Astrocyte (in vitro differentiated cells and primary cell): ENCODE data around the gene PP2D1. TPM values are rescaled to one million over a fixed set of nuclear protein-coding genes. Genes with fewer than 3 reads are reported as not detected.

ENCODE experiments used
- DNase-seq: peaks from one replicate; pipeline ENCODE4 v3.0.0-alpha.2; 2010; ENCODE audit warnings: low read depth
- FAIRE-seq: peaks from 2 replicates; lab custom pipeline; 2011; peaks lifted over from hg19 to GRCh38; lab: Jason Lieb, UNC
- H2AFZ ChIP-seq: 2 replicates; pipeline ENCODE4 v1.6.0; 2012; ENCODE audit warnings: low read depth, low read length, inconsistent platforms
- H3K27ac ChIP-seq: 2 replicates; pipeline ENCODE4 v1.5.1; 2011; ENCODE audit warnings: low read depth, low read length, inconsistent platforms
- H3K27me3 ChIP-seq: 2 replicates; pipeline ENCODE4 v1.6.0; 2011; ENCODE audit warnings: low read length, inconsistent platforms; ENCODE audit not compliant: insufficient read depth
- H3K36me3 ChIP-seq: 2 replicates; pipeline ENCODE4 v1.5.1; 2011; ENCODE audit warnings: low read length, inconsistent platforms; ENCODE audit not compliant: insufficient read depth
- H3K4me1 ChIP-seq: 2 replicates; pipeline ENCODE4 v1.5.1; 2011; ENCODE audit warnings: low read length, inconsistent platforms; ENCODE audit not compliant: insufficient read depth
- H3K4me2 ChIP-seq: 2 replicates; pipeline ENCODE4 v1.6.0; 2012; ENCODE audit warnings: low read length, inconsistent platforms
- H3K4me3 ChIP-seq: 2 replicates; pipeline ENCODE4 v1.5.1; 2011; ENCODE audit warnings: low read depth, mild to moderate bottlenecking, low read length, inconsistent platforms; ENCODE audit not compliant: insufficient read depth
- H3K79me2 ChIP-seq: 2 replicates; pipeline ENCODE4 v1.6.0; 2012; ENCODE audit warnings: mild to moderate bottlenecking, low read length, inconsistent platforms; ENCODE audit not compliant: insufficient read depth
- H3K9ac ChIP-seq: 2 replicates; pipeline ENCODE4 v1.6.0; 2012; ENCODE audit warnings: mild to moderate bottlenecking, low read length, inconsistent platforms
- H3K9me3 ChIP-seq: 2 replicates; pipeline ENCODE4 v1.5.1; 2012; ENCODE audit warnings: low read depth, mild to moderate bottlenecking, low read length, inconsistent platforms; ENCODE audit not compliant: insufficient read depth
- H4K20me1 ChIP-seq: 2 replicates; pipeline ENCODE4 v1.6.0; 2012; ENCODE audit warnings: low read length, inconsistent platforms; ENCODE audit not compliant: insufficient read depth
- H3K27ac Mint-ChIP-seq: one replicate; pipeline ENCODE4 v1.8.0; 2021; ENCODE audit warnings: mild to moderate bottlenecking, mixed read lengths; ENCODE audit not compliant: unreplicated experiment
- H3K27me3 Mint-ChIP-seq: one replicate; pipeline ENCODE4 v1.8.0; 2021; ENCODE audit warnings: low read depth, mixed read lengths; ENCODE audit not compliant: unreplicated experiment
- H3K36me3 Mint-ChIP-seq: one replicate; pipeline ENCODE4 v1.8.0; 2021; ENCODE audit warnings: low read depth, mixed read lengths; ENCODE audit not compliant: unreplicated experiment
- H3K4me1 Mint-ChIP-seq: one replicate; pipeline ENCODE4 v1.8.0; 2021; ENCODE audit warnings: low read depth, mixed read lengths; ENCODE audit not compliant: unreplicated experiment
- H3K4me3 Mint-ChIP-seq: one replicate; pipeline ENCODE4 v1.8.0; 2021; ENCODE audit warnings: mild to moderate bottlenecking, moderate library complexity, mixed read lengths; ENCODE audit not compliant: unreplicated experiment
- H3K9me3 Mint-ChIP-seq: one replicate; pipeline ENCODE4 v1.8.0; 2021; ENCODE audit warnings: mild to moderate bottlenecking, mixed read lengths; ENCODE audit not compliant: unreplicated experiment
- CTCF ChIP-seq: IDR thresholded peaks from 2 replicates; pipeline ENCODE4 v1.5.1; 2011; ENCODE audit warnings: low read depth, mild to moderate bottlenecking, inconsistent platforms, low read length, moderate library complexity; ENCODE audit not compliant: insufficient read depth
- EZH2 ChIP-seq: IDR thresholded peaks from 2 replicates; pipeline ENCODE4 v1.6.1; 2012; ENCODE audit warnings: mild to moderate bottlenecking, low read length, inconsistent platforms; ENCODE audit not compliant: insufficient read depth
- total RNA-seq: library from RNA; stranded (reverse); gene quantifications from 2 replicates; pipeline ENCODE4 v1.2.1, GENCODE V29; 2021

Gene PP2D1
- total RNA-seq, 1 donor from 2014 or later: not detected

- Mint-ChIP-seq H3K27ac (no peak overlapping the region), H3K27me3 (no peaks in the 10 kb centered on the region), H3K4me1 (no peaks in the 10 kb centered on the region), H3K36me3 (no peaks in the 10 kb centered on the region), H3K9me3 (peaks cover 2% of the 10 kb centered on the region), H3K4me3 (no peak overlapping the region)
- Histone ChIP-seq H3K79me2 (no peaks in the 10 kb centered on the region), H4K20me1 (peaks cover 8% of the 10 kb centered on the region), H3K4me1 (peaks cover 17% of the 10 kb centered on the region), H3K4me3 (no peak overlapping the region), H3K9me3 (no peaks in the 10 kb centered on the region), H3K27me3 (no peaks in the 10 kb centered on the region), H3K4me2 (no peak overlapping the region), H2AFZ (no peak overlapping the region), H3K27ac (no peak overlapping the region), H3K36me3 (no peaks in the 10 kb centered on the region), H3K9ac (no peak overlapping the region)
- FAIRE-seq (no peak), DNase-seq (no peak)
- TF ChIP-seq EZH2 (no peak), CTCF (no peak)
Measured at GRCh38 chr3:20059929-20060328, 47.9 kb upstream of the PP2D1 start.

GRCh38 chr3:20057612-20058180 lies 45.6 kb upstream of the PP2D1 start:
- Histone ChIP-seq H3K4me2 (no peak overlapping the region), H3K79me2 (no peaks in the 10 kb centered on the region), H3K36me3 (no peaks in the 10 kb centered on the region), H3K4me1 (peaks cover 24% of the 10 kb centered on the region), H3K4me3 (no peak overlapping the region), H2AFZ (no peak overlapping the region), H4K20me1 (peaks cover 13% of the 10 kb centered on the region), H3K9ac (no peak overlapping the region), H3K27ac (no peak overlapping the region), H3K27me3 (no peaks in the 10 kb centered on the region), H3K9me3 (no peaks in the 10 kb centered on the region)
- H3K4me1 Mint-ChIP-seq: no peaks in the 10 kb centered on the region
- TF ChIP-seq EZH2 (no peak), CTCF (no peak)
- H3K27ac Mint-ChIP-seq: no peak overlapping the region
- no peak overlapping the region for H3K4me3 Mint-ChIP-seq
- peaks cover 2% of the 10 kb centered on the region for H3K9me3 Mint-ChIP-seq
- H3K36me3 Mint-ChIP-seq: no peaks in the 10 kb centered on the region
- FAIRE-seq (no peak), DNase-seq (no peak)
- no peaks in the 10 kb centered on the region for H3K27me3 Mint-ChIP-seq

GRCh38 chr3:20056725-20057611 lies 44.9 kb upstream of the PP2D1 start:
- Mint-ChIP-seq H3K9me3 (peaks cover 2% of the 10 kb centered on the region), H3K36me3 (no peaks in the 10 kb centered on the region), H3K27ac (no peak overlapping the region), H3K4me3 (no peak overlapping the region), H3K27me3 (no peaks in the 10 kb centered on the region), H3K4me1 (no peaks in the 10 kb centered on the region)
- Histone ChIP-seq H3K27me3 (no peaks in the 10 kb centered on the region), H3K4me1 (peaks cover 24% of the 10 kb centered on the region), H3K4me2 (no peak overlapping the region), H3K27ac (no peak overlapping the region), H3K36me3 (no peaks in the 10 kb centered on the region), H3K4me3 (no peak overlapping the region), H2AFZ (no peak overlapping the region), H3K9me3 (no peaks in the 10 kb centered on the region), H3K9ac (no peak overlapping the region), H3K79me2 (no peaks in the 10 kb centered on the region), H4K20me1 (peaks cover 13% of the 10 kb centered on the region)
- FAIRE-seq (peak; percentile 70), DNase-seq (peak; percentile 71)
- no peak for TF ChIP-seq CTCF
- no peak for TF ChIP-seq EZH2
